ENCODE data around the gene NPY4R.
"Not testable (repeated sequence)": the region's sequence is repeated elsewhere in the genome, so short reads cannot be mapped to it uniquely, and the experiment has no call there.

The NPY4R gene

GRCh38 chr10:46465765-46466164 lies at the start of gene NPY4R:
Gene NPY4R, minus strand, starts transcription at chr10:46465958. Its CDS starts 3,323 bp downstream, at chr10:46462635.
- DNase-seq (ENCODE audit: low read depth); H3K4me3 ChIP-seq (ENCODE audit: low read length): not testable (repeated sequence)

GRCh38 chr10:46515366-46515765 lies 49.6 kb upstream of the NPY4R start:
- no peak for TF ChIP-seq CTCF (conservative IDR thresholded peaks at IDR 0.05; ENCODE audit: low read depth, low read length)
- no peak overlapping the region for H3K4me3 ChIP-seq (ENCODE audit: low read length)
- DNase-seq (ENCODE audit: low read depth): no peak

- DNase-seq (ENCODE audit: low read depth): no peak
- no peak overlapping the region for H3K4me3 ChIP-seq (ENCODE audit: low read length)
- no peak for TF ChIP-seq CTCF (conservative IDR thresholded peaks at IDR 0.05; ENCODE audit: low read depth, low read length)
Observed at GRCh38 chr10:46514899-46515298, 49.1 kb upstream of the NPY4R start.

GRCh38 chr10:46514431-46514861 lies 48.7 kb upstream of the NPY4R start:
- no peak overlapping the region for H3K4me3 ChIP-seq (ENCODE audit: low read length)
- DNase-seq (ENCODE audit: low read depth): no peak
- TF ChIP-seq CTCF (conservative IDR thresholded peaks at IDR 0.05; ENCODE audit: low read depth, low read length): no peak

- H3K4me3 ChIP-seq (ENCODE audit: low read length); DNase-seq (ENCODE audit: low read depth): not testable (repeated sequence)
Observed at GRCh38 chr10:46513333-46513732, 47.6 kb upstream of the NPY4R start.

- DNase-seq (ENCODE audit: low read depth); H3K4me3 ChIP-seq (ENCODE audit: low read length): not testable (repeated sequence)
Observed at GRCh38 chr10:46512725-46513124, 47.0 kb upstream of the NPY4R start.

- not testable (repeated sequence) for DNase-seq (ENCODE audit: low read depth); H3K4me3 ChIP-seq (ENCODE audit: low read length)
Observed at GRCh38 chr10:46512002-46512401, 46.2 kb upstream of the NPY4R start.

GRCh38 chr10:46499990-46500389 lies 34.2 kb upstream of the NPY4R start:
- DNase-seq (ENCODE audit: low read depth); H3K4me3 ChIP-seq (ENCODE audit: low read length): not testable (repeated sequence)

- not testable (repeated sequence) for H3K4me3 ChIP-seq (ENCODE audit: low read length); DNase-seq (ENCODE audit: low read depth)
Observed at GRCh38 chr10:46498985-46499703, 33.4 kb upstream of the NPY4R start.

GRCh38 chr10:46497878-46498277 lies 32.1 kb upstream of the NPY4R start:
- not testable (repeated sequence) for DNase-seq (ENCODE audit: low read depth); H3K4me3 ChIP-seq (ENCODE audit: low read length)

- not testable (repeated sequence) for H3K4me3 ChIP-seq (ENCODE audit: low read length); DNase-seq (ENCODE audit: low read depth)
Observed at GRCh38 chr10:46497401-46497800, 31.6 kb upstream of the NPY4R start.

GRCh38 chr10:46491364-46492114 lies 25.8 kb upstream of the NPY4R start:
- not testable (repeated sequence) for DNase-seq (ENCODE audit: low read depth)

GRCh38 chr10:46490285-46490684 lies 24.5 kb upstream of the NPY4R start:
- H3K4me3 ChIP-seq (ENCODE audit: low read length); DNase-seq (ENCODE audit: low read depth): not testable (repeated sequence)

More at GRCh38 chr10:46491364-46492114, 25.8 kb upstream of the NPY4R start:
- H3K4me3 ChIP-seq (ENCODE audit: low read length): not testable (repeated sequence)

- not testable (repeated sequence) for DNase-seq (ENCODE audit: low read depth); H3K4me3 ChIP-seq (ENCODE audit: low read length)
Observed at GRCh38 chr10:46486459-46486858, 20.7 kb upstream of the NPY4R start.

- not testable (repeated sequence) for H3K4me3 ChIP-seq (ENCODE audit: low read length); DNase-seq (ENCODE audit: low read depth)
Observed at GRCh38 chr10:46474746-46475320, 9.1 kb upstream of the NPY4R start.

- not testable (repeated sequence) for H3K4me3 ChIP-seq (ENCODE audit: low read length); DNase-seq (ENCODE audit: low read depth)
Observed at GRCh38 chr10:46473758-46474157, 8.0 kb upstream of the NPY4R start.

All from retinal pigment epithelial cell (primary cell).